K562 (cell line): ENCODE measurements around the gene LRRC43. TPM values are rescaled to one million over a fixed set of nuclear protein-coding genes. Genes with fewer than 3 reads are reported as not detected.

Experiments
- FOS ChIP-seq: IDR thresholded peaks from 3 replicates; pipeline ENCODE4 v1.6.1; 2011; ENCODE audit not compliant: insufficient read length; ENCODE audit errors: extremely low read depth
- HCFC1 ChIP-seq: IDR thresholded peaks from 2 replicates; pipeline ENCODE4 v1.6.1; 2012; ENCODE audit warnings: low read depth, low read length, improper control_type of control experiment
- HDAC8 ChIP-seq: fragments of 450-650 bp; IDR thresholded peaks from 2 replicates; pipeline ENCODE4 v1.6.1; 2016; ENCODE audit warnings: mild to moderate bottlenecking, missing genetic modification characterization, moderate library complexity, missing compliant biosample characterization
- HOXB6 ChIP-seq: fragments of 250-450 bp; sonication (Bioruptor Pico); IDR thresholded peaks from 2 replicates; pipeline ENCODE4 v1.5.1; 2022; ENCODE audit warnings: mild to moderate bottlenecking, borderline replicate concordance
- KDM1A ChIP-seq, 2 experiments: fragments of 450-650 bp; IDR thresholded peaks; 2 replicates each; pipeline ENCODE4 v1.6.1; 2016; ENCODE audit warnings: mild to moderate bottlenecking in 2 of 2
- NCOA2 ChIP-seq, 2 experiments: fragments of 450-650 bp; IDR thresholded peaks; 2 replicates each; pipeline ENCODE4 v1.6.1; 2018; ENCODE audit warnings: mild to moderate bottlenecking in 2 of 2, moderate library complexity in 1 of 2; ENCODE audit not compliant: partially characterized antibody in 2 of 2
- NCOA4 ChIP-seq: fragments of 450-650 bp; IDR thresholded peaks from 2 replicates; pipeline ENCODE4 v1.6.1; 2018; ENCODE audit warnings: mild to moderate bottlenecking; ENCODE audit not compliant: partially characterized antibody
- NFYB ChIP-seq: IDR thresholded peaks from 2 replicates; pipeline ENCODE4 v1.6.1; 2011; ENCODE audit warnings: mild to moderate bottlenecking, moderate library complexity; ENCODE audit not compliant: insufficient read length; ENCODE audit errors: extremely low read depth
- PTTG1 ChIP-seq: fragments of 450-650 bp; IDR thresholded peaks from 2 replicates; pipeline ENCODE4 v1.6.1; 2016; ENCODE audit warnings: low read depth, mild to moderate bottlenecking, missing genetic modification characterization, missing compliant biosample characterization
- SAP30 ChIP-seq: fragments of 200-600 bp; sonication (generic); IDR thresholded peaks from 2 replicates; pipeline ENCODE4 v1.6.1; 2012; ENCODE audit warnings: borderline replicate concordance, low read depth, mild to moderate bottlenecking, moderate library complexity, low read length, control low read depth, inconsistent platforms; ENCODE audit not compliant: insufficient read depth, poor library complexity, severe bottlenecking
- THRA ChIP-seq: fragments of 450-650 bp; IDR thresholded peaks from 2 replicates; pipeline ENCODE4 v1.6.1; 2017; ENCODE audit warnings: mild to moderate bottlenecking, moderate library complexity
- ZKSCAN1 ChIP-seq: fragments of 150-350 bp; IDR thresholded peaks from 2 replicates; pipeline ENCODE4 v1.6.1; 2016; ENCODE audit warnings: low read depth, low read length
- ZNF449 ChIP-seq: fragments of 250-450 bp; sonication (Bioruptor Pico); IDR thresholded peaks from 2 replicates; pipeline ENCODE4 v1.8.0; 2022; ENCODE audit warnings: moderate library complexity, mild to moderate bottlenecking, inconsistent platforms
- ZNF778 ChIP-seq: fragments of 450-650 bp; formaldehyde crosslinking; IDR thresholded peaks from 2 replicates; pipeline ENCODE4 v1.4.0; 2020; ENCODE audit warnings: mild to moderate bottlenecking, moderate library complexity
- polyA plus RNA-seq, 8 experiments: library from polyadenylated mRNA; depleted of rRNA in 4 of 8; stranded (reverse) in 5 of 8; unstranded in 3 of 8; fragments of >200 nt; fragmentation: Nextera tagmentation in 2 of 8; fragmentation: Illumina TruSeq in 1 of 8; extraction: Ambion mirVana in 2 of 8; extraction: Trizol in 1 of 8; gene quantifications; 2 replicates each; pipeline versions ENCODE4 v1.2.1 to v1.2.3, GENCODE V29; 2011 to 2014; ENCODE audit warnings: inconsistent platforms in 1 of 8, missing spikeins in 1 of 8
- total RNA-seq, 7 experiments: library from RNA; depleted of rRNA in 6 of 7; stranded (reverse); fragments of >200 nt in 6 of 7; fragmentation: Illumina TruSeq in 2 of 7; extraction: Trizol in 2 of 7; gene quantifications; 2 replicates each; pipeline versions ENCODE4 v1.2.1 to v1.2.3, GENCODE V29; 2011 to 2021; ENCODE audit warnings: low replicate concordance in 1 of 7
- TF ChIP-seq, protein P1 (sequence below), 2 experiments: fragments of 450-650 bp in 1 of 2; sonication (generic) in 1 of 2; formaldehyde crosslinking in 1 of 2; IDR thresholded peaks; 2 replicates each; pipeline versions ENCODE4 v1.7.1 to v1.9.0; 2016 to 2022; ENCODE audit warnings: inconsistent platforms in 1 of 2, mild to moderate bottlenecking in 1 of 2, missing genetic modification reagents in 1 of 2

The LRRC43 gene
- total and polyA plus RNA-seq, 9 of the 15 experiments (the other 6 are each of a cell fraction or from before 2014, with no cell fraction given) = 0.19 TPM; not detected in 8

GRCh38 chr12:122226366-122227125, 43.6 kb downstream of the LRRC43 start (continued):
- TF ChIP-seq THRA (no peak), NCOA4 (no peak), HDAC8 (tag) (0 out of 2 replicates have a peak, but pooled peaks have one; percentile 23), NCOA2 (IDR thresholded peaks at IDR 0.05; ENCODE audit: partially characterized antibody in 2 of 2) (no peak), SAP30 (peak; percentile 88), PTTG1 (tag) (no peak), ZNF449 (CRISPR knock-in tag) (no peak), ZKSCAN1 (no peak), HOXB6 (no peak), HCFC1 (no peak), NFYB (no peak), ZNF778 (CRISPR knock-in tag) (no peak), FOS (no peak), KDM1A (IDR thresholded peaks at IDR 0.05) (no peak)
- TF ChIP-seq, protein P1, sequence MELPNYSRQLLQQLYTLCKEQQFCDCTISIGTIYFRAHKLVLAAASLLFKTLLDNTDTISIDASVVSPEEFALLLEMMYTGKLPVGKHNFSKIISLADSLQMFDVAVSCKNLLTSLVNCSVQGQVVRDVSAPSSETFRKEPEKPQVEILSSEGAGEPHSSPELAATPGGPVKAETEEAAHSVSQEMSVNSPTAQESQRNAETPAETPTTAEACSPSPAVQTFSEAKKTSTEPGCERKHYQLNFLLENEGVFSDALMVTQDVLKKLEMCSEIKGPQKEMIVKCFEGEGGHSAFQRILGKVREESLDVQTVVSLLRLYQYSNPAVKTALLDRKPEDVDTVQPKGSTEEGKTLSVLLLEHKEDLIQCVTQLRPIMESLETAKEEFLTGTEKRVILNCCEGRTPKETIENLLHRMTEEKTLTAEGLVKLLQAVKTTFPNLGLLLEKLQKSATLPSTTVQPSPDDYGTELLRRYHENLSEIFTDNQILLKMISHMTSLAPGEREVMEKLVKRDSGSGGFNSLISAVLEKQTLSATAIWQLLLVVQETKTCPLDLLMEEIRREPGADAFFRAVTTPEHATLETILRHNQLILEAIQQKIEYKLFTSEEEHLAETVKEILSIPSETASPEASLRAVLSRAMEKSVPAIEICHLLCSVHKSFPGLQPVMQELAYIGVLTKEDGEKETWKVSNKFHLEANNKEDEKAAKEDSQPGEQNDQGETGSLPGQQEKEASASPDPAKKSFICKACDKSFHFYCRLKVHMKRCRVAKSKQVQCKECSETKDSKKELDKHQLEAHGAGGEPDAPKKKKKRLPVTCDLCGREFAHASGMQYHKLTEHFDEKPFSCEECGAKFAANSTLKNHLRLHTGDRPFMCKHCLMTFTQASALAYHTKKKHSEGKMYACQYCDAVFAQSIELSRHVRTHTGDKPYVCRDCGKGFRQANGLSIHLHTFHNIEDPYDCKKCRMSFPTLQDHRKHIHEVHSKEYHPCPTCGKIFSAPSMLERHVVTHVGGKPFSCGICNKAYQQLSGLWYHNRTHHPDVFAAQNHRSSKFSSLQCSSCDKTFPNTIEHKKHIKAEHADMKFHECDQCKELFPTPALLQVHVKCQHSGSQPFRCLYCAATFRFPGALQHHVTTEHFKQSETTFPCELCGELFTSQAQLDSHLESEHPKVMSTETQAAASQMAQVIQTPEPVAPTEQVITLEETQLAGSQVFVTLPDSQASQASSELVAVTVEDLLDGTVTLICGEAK (IDR thresholded peaks at IDR 0.05) = no peak
- TF ChIP-seq, protein P1 (CRISPR knock-in tag; IDR thresholded peaks at IDR 0.05) = peak; percentile 79
